HG03558 (cell line): Measurements from ENCODE around the gene MEGF11.

ENCODE experiments used
- ATAC-seq: cut with Tn5 transposase; IDR thresholded peaks from one replicate; pipeline ENCODE4 v1.9.1; 2021; ENCODE audit warnings: moderate number of reproducible peaks; ENCODE audit not compliant: unreplicated experiment; ENCODE audit errors: extremely low read depth

The MEGF11 gene

DNA sequence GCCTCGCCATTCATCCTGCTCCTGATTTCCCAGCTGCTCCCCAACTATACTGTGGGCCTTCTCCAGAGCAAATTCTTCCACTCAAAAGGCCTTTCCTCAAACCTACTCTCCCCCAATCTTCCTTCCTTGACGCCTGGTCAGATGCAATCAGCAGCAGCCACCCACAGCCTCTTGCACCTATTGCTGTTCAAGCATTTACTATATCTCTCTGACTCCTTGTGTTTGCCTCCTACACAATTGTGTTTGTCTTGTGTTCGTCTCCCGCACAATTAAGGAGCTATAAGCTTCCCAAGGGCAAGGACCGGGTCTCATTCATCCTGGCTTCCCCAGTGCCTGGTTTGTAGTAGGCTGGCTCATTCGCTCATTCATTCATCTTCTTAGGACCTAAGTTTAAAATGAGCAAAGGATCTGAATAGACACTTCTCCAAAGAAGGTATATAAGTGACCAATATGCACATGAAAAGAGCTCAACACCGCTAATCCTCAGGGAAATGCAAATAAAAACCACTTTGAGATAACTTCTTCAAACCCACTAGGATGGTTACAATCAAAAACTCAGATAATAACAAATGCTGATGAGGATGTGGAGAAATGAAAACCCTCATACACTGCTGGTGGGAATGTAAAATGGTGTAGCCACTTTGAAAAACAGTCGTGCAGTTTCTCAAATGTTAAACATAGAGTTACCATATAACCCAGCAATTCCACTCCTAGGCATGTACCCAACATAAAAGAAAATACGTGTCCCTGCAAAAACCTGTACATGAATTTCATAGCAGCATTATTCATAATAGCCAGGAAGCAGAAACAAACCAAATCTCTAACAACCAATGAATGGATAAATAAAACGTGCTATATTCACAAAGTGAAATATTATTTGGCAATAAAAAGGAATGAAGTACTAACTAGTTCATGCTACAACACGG, 31.0 kb downstream of the MEGF11 start:
- no peak for ATAC-seq

DNA sequence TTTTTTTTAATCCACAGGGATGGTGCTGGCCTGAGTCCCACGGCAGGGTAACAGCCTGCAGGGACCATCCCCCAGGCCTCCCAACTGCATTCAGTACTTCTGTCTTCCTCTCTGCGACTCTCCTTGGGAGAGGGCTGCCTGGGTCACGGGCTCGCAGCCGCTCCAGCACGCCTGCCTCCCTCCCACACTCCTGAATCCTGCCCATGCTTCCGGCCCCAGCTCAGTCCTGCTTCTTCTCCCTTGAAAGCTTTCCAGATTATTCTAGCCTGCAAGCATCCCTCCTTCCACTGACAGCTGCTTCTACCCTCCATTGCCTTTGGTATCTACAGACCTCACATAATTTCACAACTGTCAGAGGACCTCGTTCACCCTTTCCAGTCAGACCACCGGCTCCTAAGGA, 32.4 kb downstream of the MEGF11 start:
- ATAC-seq = no peak

DNA sequence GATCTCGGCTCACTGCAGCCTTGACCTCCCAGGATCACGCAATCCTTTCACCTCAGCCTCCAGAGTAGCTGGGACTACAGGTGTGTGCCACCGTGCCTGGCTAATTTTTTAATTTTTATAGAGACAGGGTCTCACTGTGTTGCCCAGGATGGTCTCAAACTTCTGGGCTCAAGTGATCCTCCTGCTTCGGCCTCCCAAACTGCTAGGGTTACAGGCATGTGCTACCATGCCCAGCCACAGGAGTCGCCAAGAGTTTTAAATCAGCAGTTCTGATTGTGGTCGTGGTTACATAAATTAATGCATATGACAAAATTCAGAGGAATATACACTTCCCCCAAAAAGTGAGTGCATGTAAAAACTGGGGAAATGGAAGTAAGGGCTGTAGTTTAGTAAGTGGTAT, 32.9 kb downstream of the MEGF11 start:
- no peak for ATAC-seq

DNA sequence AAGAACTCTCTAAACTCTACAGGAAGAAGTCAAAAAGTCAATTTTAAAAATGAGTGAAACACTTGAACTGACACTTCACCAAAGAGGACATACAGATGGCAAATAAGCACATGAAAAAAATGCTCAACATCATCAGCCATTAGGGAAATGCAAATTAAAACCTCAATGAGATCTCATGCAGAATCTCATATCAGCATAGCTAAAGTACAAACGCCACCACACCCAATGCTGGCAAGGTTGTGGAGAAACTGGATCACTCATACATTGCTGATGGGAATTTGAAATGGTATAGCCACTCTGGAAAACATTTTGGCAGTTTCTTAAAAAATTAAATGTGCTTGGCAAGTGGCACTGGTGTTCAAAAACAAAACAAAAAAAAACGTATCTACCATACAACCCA, 34.2 kb downstream of the MEGF11 start:
- ATAC-seq = no peak

DNA sequence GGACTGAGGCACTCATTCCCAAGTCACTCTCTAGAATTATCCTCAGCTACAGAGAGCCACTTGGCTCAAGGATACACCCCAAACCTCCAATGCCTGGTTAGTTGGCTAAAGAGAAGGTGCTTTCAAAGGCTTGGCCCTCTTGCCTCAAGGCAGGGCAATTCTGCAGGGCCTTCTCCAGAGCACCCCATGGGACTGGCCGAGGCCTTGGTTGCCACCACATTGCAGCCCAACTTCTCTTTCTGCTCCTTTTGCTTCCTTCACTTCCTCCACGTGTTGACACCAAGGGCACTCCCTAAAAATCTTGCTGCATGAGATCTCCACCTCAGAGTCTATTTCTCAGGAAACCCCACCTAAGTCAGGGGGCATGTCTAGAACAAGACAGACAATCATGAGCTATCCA, 36.7 kb downstream of the MEGF11 start:
- no peak for ATAC-seq

DNA sequence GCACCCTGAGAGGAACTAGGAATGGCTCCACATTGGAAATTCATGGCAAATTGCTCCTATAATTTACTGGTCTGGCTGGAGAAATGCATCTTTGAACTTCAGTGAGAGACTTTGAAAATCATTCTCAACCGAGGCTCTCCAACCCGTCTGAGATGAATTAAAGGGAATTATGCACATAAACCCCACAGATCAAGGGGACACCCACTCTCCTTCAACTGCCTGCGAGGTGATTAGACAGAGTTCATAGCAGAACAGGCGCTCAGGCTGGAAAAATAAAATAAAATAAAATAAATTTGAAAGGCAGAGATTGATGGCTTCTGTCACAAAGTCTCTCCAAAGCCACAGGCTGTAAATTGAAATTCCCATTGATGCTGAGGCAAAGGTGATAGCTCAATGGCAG, 37.7 kb downstream of the MEGF11 start:
- ATAC-seq = no peak

DNA sequence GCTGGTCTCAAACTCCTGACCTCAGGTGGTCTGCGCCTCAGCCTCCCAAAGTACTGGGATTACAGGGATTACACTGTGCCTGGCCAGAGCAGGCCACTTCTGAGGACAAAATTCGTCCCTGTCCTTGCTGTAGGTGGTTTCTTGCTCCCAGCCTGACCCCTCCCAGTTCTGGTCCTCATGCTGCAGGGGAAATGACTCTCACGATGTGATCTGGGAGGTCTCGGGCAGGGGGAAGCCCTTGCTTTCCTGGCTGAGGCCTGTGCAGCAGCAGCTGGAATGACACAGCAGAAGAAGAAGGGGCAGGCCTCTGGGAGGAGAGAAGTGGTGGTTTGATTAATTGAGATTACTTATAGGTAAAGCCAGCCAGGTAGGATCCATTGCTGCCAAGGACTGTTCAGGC, 39.3 kb downstream of the MEGF11 start:
- no peak for ATAC-seq

DNA sequence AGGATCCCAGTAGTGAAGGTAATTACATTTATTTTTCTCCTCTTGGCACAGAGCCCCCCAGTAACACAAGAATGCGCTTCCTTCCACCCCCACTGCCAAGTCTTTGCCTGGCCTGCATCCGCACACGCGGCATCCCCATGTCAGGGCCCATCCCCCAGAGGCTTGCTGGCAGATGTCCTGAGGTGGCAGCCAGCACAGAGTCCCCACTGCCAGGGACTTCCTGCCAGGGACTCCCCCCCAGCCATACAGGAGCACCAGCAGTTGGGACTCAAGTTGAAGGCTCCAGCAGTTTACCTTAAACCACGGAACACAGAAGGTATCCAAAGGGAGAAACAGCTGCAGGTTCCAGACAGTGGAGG, 41.0 kb downstream of the MEGF11 start:
- no peak for ATAC-seq

DNA sequence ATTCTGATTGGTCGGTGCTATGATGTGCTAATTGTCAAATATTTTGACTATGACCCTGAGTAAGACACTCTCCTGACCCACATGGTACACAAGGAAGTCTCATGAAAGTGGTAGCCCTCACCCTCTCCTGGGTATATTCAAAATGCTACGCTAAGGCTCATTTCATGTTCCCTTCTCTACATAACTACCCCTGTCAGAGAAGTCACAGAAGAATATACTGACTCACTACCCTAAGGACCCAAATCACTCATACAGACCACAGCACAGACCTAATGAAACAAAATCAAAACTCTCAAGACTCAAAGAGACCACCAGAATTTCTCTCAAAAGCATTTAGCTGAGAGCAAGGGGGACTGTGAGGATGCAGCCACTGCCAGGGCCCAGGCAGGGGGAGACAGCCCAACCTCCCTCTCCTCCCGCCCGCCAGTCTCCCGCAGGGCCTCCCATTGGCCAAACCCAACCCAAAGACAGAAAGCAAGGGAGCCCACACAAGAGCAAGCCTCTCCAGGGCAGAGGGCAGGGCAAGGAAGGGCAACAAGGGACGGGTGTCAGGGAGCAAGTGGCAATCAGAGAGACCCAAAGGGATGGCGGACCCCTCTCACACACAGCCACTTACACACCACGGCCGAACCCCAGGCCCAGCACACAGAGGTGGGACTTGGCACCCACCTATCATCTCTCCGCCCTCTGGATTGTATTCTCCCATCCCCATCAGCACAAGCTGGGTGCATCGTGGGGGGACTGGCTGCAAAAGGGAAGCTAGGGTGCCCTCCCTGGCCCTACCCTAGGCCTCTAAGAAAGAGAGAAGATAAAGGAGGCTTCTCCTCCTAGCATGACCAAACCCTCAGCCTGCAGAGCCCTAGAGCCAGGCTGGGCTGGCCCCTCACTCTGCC, 41.6 kb downstream of the MEGF11 start:
- ATAC-seq = no peak

DNA sequence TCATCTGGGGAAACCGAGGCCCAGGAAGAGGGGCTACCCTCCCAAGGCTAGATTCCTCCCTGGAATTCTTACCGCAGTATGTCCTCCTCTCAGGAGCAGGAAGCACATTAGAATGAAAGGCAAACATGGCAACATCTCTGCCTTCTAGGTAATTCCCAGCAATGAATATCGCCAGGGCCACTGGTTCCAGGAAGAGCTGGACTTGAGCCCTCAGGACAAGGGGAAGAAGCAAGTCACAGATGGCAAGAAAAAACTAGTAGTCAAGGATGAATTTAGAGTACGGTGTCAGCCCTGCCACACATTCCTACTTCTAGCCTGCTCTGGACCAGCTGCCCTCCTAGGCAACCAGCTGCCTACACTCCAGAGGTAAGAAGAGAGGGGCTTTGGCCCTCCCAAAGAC, 42.9 kb downstream of the MEGF11 start:
- ATAC-seq = no peak

DNA sequence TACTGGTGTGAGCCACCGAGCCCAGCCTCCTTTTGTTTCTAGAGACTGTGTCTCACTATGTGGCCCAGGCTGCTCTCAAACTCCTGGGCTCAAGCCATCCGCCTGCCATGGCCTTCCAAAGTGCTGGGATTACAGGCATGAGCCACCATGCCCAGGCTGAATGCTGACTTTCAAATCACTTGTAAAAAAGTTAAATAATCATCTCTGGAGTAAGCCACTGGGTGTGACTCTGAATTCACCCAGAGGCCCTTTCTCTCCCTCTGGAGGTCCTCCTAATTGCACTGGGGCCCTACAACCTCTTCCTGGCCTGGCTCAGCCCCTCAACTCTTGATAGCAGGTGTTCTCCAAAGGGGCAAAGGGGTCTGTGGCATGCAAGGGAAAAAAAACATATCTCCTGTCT, 54.8 kb downstream of the MEGF11 start:
- no peak for ATAC-seq

DNA sequence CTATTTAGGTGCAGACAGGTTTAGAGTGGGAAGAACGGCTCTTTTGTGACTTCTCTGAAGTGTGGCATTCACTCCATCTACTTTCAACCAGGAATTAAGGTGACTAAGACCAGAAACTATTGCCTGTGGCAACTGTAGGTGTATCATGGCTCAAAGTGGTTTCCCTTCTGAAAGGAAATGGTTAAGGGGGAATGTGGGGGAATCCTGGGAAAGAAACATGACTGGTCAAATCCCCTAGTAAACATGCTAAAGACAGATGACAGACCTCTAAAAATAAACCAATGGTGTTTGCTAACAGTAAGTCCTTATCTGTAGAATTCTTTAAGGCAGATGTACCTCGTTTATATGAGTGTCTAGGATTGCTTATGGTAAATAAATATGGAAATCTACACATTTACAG, 56.9 kb downstream of the MEGF11 start:
- ATAC-seq = no peak

DNA sequence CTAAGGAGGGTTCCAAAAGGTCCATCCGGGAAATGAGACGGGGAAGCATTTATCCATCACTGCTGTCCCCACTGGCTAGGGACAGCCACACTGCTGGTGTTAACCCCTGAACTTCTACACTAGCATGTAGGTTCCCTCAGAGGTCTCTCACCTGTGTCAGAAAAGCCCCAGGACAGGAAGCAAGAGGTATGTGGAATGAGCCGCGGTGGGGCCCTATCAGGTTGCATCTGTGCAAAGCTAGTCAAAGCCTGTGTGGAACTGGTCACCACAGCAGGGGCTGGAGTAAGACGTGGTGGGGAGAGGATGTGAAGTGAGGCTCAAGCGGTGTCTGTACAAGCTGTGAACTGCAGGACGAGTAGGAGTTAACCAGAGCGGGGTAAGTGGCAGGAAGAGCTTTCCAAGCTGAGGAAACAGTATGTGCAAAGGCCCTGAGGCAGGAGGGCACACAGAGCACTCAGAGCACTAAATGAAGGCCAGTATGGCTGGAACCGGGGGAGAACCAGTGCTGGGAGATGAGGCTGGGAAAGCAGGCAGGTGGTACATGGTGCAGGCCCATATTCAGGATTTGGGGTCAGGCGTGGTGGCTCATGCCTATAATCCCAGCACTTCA, 57.8 kb downstream of the MEGF11 start:
- no peak for ATAC-seq

DNA sequence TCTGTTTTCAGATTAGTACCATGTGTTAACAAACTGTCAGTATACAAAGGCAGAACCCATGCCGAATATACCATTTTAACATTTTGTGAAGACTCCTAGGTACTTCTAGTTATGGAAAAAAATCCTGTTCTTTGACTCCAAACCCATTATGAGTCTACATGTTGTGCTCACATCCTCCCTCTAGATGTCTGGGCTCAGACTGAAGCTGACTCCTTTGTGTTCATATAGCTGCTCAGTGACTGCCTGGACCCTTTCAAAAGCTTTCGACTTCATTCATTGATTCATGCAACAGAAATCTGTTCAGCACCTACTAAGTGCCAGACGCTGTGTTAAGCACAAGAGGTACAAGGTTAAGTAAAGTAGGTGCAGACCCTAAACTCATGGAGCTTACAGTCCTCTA, 60.5 kb downstream of the MEGF11 start:
- ATAC-seq = no peak

DNA sequence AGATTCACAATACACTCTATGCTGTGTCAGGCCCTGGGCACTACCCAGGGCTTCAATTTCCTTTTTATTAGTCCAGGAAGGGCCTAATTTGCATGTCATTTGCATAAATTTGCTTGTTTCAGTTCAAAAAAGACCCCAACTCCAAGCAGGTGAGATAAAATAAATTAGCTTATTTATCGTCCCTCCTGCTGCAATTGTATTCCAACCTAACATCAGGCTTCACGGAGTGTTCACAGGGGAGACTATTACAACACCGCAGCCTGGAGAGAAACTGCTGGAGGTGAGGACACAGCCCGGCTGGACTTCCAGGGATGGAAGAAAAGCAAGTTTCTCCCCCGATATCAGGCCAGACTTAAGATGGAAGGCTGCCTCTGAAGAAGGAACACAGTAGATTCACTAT, 62.8 kb downstream of the MEGF11 start:
- no peak for ATAC-seq

DNA sequence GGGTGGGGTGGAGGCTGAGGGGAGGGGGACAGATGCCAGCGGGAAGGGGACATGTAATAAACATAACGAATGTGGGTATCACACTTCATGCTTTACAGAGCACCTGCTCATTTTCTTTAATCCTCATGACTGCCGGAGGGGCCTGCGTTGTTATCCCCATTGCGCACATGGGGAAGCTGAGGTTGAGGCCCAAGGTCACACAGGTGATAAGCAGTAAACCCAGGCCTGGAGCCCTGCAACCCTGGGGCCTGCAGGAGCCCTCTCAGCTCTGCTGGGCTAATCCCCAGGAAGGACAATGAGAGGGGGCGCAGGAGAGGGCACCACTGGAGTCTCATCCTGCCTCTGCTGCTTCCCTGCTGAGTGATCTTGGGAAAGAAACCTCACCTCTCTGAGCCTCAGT, 64.3 kb downstream of the MEGF11 start:
- no peak for ATAC-seq

DNA sequence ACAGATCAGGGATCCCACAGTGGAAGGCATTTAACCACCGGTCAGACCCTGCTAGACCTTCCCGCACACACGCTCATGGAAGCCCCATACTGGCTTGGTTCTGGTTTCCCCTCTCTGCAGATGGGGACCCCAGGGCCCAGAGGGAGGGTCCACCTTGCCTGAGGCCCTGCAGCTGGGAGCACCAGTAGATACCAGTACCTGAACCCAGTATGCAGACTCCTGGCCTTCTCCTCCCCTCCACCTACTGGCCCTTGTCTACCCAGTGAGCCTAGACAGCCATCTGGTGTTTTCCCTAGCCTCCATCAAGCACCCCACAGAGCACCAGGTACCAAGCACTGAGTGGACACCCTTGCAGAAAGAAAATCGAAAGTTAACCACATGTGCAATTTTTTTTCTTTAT, 65.1 kb downstream of the MEGF11 start:
- no peak for ATAC-seq

DNA sequence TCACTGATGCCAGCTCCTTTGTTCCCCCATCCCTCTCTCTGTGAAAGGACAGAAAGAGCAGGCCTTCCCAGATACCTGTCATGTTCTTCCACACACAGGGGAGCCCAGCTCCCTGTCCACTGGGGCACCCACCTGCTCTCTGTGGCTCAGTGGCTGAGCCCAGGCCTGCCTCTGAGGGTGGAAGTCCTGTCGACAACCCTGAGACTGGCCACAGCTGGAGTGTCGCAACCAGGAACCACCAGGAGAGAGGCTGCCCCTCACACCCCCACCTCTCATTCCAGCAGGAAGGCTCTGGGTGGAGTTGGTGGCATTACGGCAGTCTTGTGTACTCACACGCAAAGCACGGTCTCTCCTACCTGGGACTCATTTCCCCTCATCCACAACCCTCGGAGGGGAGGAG, 66.3 kb downstream of the MEGF11 start:
- no peak for ATAC-seq

DNA sequence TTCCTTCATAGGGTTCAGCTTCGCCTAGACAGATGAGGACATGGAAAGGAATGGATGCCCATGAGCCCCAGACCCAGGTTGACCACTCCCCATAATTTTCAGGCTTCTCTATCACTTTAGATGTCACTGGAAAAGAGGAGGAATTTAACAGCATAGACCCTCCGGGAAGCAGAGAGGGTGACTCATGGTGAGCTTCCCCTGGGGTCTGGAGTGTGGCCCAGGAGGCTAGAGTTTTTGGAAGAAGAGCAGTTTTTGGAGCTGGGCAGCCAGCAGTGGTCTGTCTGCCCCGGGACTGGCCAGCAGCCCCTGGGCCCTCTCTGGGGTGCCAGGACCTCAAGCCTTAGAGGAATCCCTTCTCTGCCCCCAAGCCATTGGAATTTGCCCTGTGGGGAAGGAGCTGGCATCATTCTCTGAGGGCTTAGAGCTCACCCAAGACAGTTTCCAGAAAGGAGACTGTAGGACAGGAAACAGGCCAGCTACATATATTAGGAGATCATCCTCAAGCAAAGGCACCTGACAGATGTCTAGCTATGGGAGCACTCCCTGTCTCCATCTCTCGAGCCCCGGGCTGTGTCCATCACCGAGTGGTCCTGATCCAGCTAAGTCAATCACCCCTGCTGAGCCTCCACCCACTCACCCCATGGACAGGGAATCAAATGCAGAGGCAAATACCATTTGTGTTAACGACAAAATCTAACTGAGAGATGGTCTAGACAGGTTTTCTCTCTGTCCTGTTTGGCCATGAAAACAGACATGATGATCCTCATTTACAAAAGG, 67.3 kb downstream of the MEGF11 start:
- ATAC-seq = no peak
